ENCODE data around the gene AGTPBP1.

GRCh38 chr9:85527331-85528020 is 214.3 kb downstream of the AGTPBP1 start:
- no peak for TF ChIP-seq POLR2AphosphoS5 (IDR thresholded peaks at IDR 0.05)
- TF ChIP-seq POLR2A (IDR thresholded peaks at IDR 0.05), result no peak
- no peak for TF ChIP-seq CTCF (IDR thresholded peaks at IDR 0.05)
